ENCODE measurements around the gene PRAF2.

Gene PRAF2

DNA sequence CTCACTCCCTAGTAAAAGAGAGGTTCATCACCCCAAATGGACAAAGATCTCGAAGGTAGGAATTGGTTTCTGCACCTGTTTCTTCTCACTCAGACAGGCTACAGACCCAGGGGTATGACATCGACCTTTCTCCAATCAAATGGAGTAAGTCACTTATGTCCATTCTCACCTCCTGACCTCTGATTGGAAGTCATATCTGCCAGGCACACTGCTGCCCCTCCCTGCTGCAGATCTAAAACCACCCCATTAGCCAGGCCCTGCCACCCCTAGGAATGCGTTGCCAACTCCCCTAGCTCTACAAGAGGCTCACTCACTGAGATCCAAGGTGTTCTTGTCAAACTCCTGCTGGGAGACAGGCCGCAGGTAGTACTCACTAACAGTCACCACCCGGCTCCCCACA, 42.9 kb upstream of the PRAF2 start:
- H3K4me1 ChIP-seq (ENCODE audit: low read length): no peaks in the 10 kb centered on the region
- TF ChIP-seq, protein P1, sequence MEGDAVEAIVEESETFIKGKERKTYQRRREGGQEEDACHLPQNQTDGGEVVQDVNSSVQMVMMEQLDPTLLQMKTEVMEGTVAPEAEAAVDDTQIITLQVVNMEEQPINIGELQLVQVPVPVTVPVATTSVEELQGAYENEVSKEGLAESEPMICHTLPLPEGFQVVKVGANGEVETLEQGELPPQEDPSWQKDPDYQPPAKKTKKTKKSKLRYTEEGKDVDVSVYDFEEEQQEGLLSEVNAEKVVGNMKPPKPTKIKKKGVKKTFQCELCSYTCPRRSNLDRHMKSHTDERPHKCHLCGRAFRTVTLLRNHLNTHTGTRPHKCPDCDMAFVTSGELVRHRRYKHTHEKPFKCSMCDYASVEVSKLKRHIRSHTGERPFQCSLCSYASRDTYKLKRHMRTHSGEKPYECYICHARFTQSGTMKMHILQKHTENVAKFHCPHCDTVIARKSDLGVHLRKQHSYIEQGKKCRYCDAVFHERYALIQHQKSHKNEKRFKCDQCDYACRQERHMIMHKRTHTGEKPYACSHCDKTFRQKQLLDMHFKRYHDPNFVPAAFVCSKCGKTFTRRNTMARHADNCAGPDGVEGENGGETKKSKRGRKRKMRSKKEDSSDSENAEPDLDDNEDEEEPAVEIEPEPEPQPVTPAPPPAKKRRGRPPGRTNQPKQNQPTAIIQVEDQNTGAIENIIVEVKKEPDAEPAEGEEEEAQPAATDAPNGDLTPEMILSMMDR (IDR thresholded peaks at IDR 0.05; ENCODE audit: low read depth, low read length): no peak
- TF ChIP-seq EZH2phosphoT487 (IDR thresholded peaks at IDR 0.05; ENCODE audit: low read depth): no peak
- no peaks in the 10 kb centered on the region for H3K9me3 ChIP-seq (ENCODE audit: insufficient read depth, low read length)
- no peak overlapping the region for H3K4me2 ChIP-seq (ENCODE audit: low read length)
- H3K79me2 ChIP-seq (ENCODE audit: low read length): no peaks in the 10 kb centered on the region
- H2AFZ ChIP-seq (ENCODE audit: low read depth, low read length): no peak overlapping the region
- H3K27ac ChIP-seq (ENCODE audit: low read length): no peak overlapping the region
- no peaks in the 10 kb centered on the region for H3K36me3 ChIP-seq (replicated peaks; ENCODE audit: low read depth, low read length)
- H3K27me3 ChIP-seq (ENCODE audit: low read depth, low read length): no peaks in the 10 kb centered on the region
- no peaks in the 10 kb centered on the region for H4K20me1 ChIP-seq (ENCODE audit: insufficient read depth, low read length)
- no peak overlapping the region for H3K4me3 ChIP-seq (ENCODE audit: low read length)
- no peak overlapping the region for H3K9ac ChIP-seq (ENCODE audit: low read length)

DNA sequence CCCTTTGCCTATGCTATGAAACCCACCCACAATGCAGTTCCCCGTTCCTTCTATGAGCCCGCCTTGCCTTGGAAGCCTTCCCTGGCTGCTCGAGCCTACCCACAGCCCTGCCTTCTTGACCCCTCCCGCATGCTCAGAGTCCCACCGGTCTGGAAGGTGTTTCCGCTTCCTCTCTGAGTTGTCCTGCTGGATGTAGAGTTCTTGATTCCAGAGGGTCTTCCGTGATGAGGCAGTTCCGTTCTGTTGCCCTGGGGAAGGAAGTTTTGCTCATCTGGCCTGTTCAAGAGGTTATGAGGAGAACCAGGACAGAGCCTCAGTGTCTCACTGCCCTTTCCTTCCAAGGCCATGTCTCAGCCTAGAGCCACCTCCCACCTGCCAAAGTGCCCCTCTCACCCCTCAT, 42.3 kb upstream of the PRAF2 start:
- no peaks in the 10 kb centered on the region for H4K20me1 ChIP-seq (ENCODE audit: insufficient read depth, low read length)
- H3K9ac ChIP-seq (ENCODE audit: low read length): no peak overlapping the region
- no peaks in the 10 kb centered on the region for H3K36me3 ChIP-seq (replicated peaks; ENCODE audit: low read depth, low read length)
- H3K4me1 ChIP-seq (ENCODE audit: low read length): no peaks in the 10 kb centered on the region
- no peak overlapping the region for H3K27ac ChIP-seq (ENCODE audit: low read length)
- no peak for TF ChIP-seq EZH2phosphoT487 (IDR thresholded peaks at IDR 0.05; ENCODE audit: low read depth)
- TF ChIP-seq, protein P1 (IDR thresholded peaks at IDR 0.05; ENCODE audit: low read depth, low read length): no peak
- H3K4me2 ChIP-seq (ENCODE audit: low read length): no peak overlapping the region
- no peak overlapping the region for H2AFZ ChIP-seq (ENCODE audit: low read depth, low read length)
- H3K4me3 ChIP-seq (ENCODE audit: low read length): no peak overlapping the region
- no peaks in the 10 kb centered on the region for H3K27me3 ChIP-seq (ENCODE audit: low read depth, low read length)
- H3K79me2 ChIP-seq (ENCODE audit: low read length): no peaks in the 10 kb centered on the region
- no peaks in the 10 kb centered on the region for H3K9me3 ChIP-seq (ENCODE audit: insufficient read depth, low read length)

DNA sequence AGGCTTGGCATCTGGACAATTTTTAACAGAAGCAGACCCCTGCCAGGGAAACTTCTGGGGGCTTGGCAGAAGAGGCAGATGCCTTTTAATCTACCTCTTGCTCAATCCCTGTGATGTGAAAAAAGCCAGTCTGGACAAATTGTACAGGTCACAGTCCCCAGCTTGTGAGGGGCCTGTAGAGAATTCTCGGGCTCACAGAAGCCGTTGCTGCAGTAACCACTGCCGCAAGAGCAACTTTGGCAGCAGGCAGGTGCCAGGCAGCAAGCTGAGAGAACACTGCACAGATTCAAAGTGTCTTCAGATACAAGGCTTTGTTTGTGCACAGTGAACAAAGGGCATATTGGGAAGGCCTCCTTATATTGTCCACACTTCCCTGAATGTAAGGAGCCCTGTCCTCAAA, 38.0 kb upstream of the PRAF2 start:
- Histone ChIP-seq H3K27me3 (ENCODE audit: low read depth, low read length) (no peaks in the 10 kb centered on the region), H3K36me3 (replicated peaks; ENCODE audit: low read depth, low read length) (peaks cover 8% of the 10 kb centered on the region)

DNA sequence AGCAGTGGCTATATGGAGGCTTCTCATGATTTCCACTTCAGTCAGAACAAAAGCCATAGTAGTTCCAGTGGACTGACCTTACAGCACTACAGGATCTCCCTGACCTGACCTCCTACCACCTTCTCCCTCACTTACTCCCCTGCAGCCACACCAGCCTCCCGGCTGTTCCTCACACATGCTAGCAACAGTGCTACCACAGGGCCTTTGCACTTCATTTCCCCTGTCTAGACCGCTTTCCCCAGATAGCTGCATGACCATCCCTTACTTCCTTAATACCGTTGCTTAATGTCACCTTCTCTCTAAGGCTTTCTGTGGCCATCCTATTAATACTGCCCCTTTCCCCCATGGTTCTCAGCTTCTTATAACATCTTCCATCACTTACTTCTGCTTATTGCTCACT, 36.6 kb upstream of the PRAF2 start:
- no peak overlapping the region for H3K4me3 ChIP-seq (ENCODE audit: low read length)
- H4K20me1 ChIP-seq (ENCODE audit: insufficient read depth, low read length): no peaks in the 10 kb centered on the region
- no peaks in the 10 kb centered on the region for H3K9me3 ChIP-seq (ENCODE audit: insufficient read depth, low read length)
- no peaks in the 10 kb centered on the region for H3K79me2 ChIP-seq (ENCODE audit: low read length)
- H3K9ac ChIP-seq (ENCODE audit: low read length): no peak overlapping the region
- H3K4me1 ChIP-seq (ENCODE audit: low read length): no peaks in the 10 kb centered on the region
- H2AFZ ChIP-seq (ENCODE audit: low read depth, low read length): no peak overlapping the region
- no peak overlapping the region for H3K27ac ChIP-seq (ENCODE audit: low read length)
- peaks cover 8% of the 10 kb centered on the region for H3K36me3 ChIP-seq (replicated peaks; ENCODE audit: low read depth, low read length)
- H3K4me2 ChIP-seq (ENCODE audit: low read length): no peak overlapping the region
- H3K27me3 ChIP-seq (ENCODE audit: low read depth, low read length): no peaks in the 10 kb centered on the region
- TF ChIP-seq, protein P1 (IDR thresholded peaks at IDR 0.05; ENCODE audit: low read depth, low read length): no peak
- no peak for TF ChIP-seq EZH2phosphoT487 (IDR thresholded peaks at IDR 0.05; ENCODE audit: low read depth)

More for the DNA sequence above, 38.0 kb upstream of the PRAF2 start:
- H3K4me3 ChIP-seq (ENCODE audit: low read length): no peak overlapping the region
- H3K27ac ChIP-seq (ENCODE audit: low read length): no peak overlapping the region
- no peaks in the 10 kb centered on the region for H3K79me2 ChIP-seq (ENCODE audit: low read length)
- no peak overlapping the region for H3K4me2 ChIP-seq (ENCODE audit: low read length)
- no peak overlapping the region for H2AFZ ChIP-seq (ENCODE audit: low read depth, low read length)
- no peaks in the 10 kb centered on the region for H3K9me3 ChIP-seq (ENCODE audit: insufficient read depth, low read length)
- H4K20me1 ChIP-seq (ENCODE audit: insufficient read depth, low read length): no peaks in the 10 kb centered on the region
- H3K4me1 ChIP-seq (ENCODE audit: low read length): no peaks in the 10 kb centered on the region
- no peak overlapping the region for H3K9ac ChIP-seq (ENCODE audit: low read length)
- TF ChIP-seq, protein P1 (IDR thresholded peaks at IDR 0.05; ENCODE audit: low read depth, low read length): no peak
- no peak for TF ChIP-seq EZH2phosphoT487 (IDR thresholded peaks at IDR 0.05; ENCODE audit: low read depth)

All from OCI-LY3 (cell line).